HG03103 (cell line): ENCODE measurements around the gene DDA1.
"Not testable (repeated sequence)": the region's sequence is repeated elsewhere in the genome, so short reads cannot be mapped to it uniquely, and the experiment has no call there.

Source experiments
- ATAC-seq: cut with Tn5 transposase; IDR thresholded peaks from one replicate; pipeline ENCODE4 v1.9.1; 2021; ENCODE audit warnings: low read depth; ENCODE audit not compliant: unreplicated experiment

The DDA1 gene

DNA sequence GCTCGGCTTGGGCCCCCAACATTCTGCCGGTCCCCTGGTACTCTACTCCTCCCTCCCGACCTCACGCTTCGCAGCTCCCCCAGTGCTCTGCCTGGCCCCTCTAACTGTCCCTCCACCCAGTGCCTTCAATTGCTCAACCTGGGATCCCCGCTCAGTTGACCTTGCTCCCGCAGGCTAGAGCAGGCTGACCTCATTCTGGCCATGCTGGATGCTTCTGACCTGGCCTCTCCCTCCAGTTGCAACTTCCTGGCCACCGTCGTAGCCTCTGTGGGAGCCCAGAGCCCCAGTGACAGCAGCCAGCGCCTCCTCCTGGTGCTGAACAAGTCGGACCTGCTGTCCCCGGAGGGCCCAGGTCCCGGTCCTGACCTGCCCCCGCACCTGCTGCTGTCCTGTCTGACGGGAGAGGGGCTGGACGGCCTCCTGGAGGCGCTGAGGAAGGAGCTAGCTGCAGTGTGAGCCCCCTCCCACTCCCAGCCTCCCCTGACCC is 31.6 kb downstream of the DDA1 start:
- no peak for ATAC-seq

DNA sequence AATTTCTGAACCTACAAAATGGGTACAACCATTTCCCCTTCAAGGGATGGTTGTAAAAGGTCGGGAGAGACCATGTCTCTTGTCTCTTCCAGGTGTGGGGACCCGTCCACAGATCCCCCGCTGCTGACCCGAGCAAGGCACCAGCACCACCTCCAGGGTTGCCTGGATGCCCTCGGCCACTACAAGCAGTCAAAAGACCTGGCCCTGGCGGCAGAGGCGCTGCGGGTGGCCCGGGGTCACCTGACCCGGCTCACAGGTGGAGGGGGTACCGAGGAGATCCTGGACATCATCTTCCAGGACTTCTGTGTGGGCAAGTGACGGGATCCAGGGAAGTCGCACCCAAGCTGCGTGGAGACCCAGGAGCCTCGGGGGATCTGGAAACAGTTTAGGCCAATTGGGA is 32.0 kb downstream of the DDA1 start:
- ATAC-seq = no peak

DNA sequence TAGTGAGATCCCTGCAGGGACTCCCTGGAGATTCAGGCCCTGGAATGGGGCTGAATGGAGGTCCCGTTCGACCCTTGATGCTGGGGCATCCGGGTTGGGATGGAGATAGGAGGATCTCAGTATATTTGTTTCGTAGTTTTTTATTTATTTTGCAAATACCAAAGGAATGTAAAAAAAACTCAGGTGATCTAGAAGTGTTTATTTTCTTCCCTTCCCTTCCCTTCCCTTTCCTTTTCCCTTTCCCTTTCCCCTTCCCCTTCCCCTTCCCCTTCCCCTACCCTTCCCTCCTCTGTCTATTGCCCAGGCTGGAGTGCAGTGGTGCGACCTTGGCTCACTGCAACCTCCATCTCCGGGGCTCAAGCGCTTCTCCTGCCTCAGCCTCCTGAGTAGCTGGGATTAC is 32.5 kb downstream of the DDA1 start:
- ATAC-seq = no peak

DNA sequence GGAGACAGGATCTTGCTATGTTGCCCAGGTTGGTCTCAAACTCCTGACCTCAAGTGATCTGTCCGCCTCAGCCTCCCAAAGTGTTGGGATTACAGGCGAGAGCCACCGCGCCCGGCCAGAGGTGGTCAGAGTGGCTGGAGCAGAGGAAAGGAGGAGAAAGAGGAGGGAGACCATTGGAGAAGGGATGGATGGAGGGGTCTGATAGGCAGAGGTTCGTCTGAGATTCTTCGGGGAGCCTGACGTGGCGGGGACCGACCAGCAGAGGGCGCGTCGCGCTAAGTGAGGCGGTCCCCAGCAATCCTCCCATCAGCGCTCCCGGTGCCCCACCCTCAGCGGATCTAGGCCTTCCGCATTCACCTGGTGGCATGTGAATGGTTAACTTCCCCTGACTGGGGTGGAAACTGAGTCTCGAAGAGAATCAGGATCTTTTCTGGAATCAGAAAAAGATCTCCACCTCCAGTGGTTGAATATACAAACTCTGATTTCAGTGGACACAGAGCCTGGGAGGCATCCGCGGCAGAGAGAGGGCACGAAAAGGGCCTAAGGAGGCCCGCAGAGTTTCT is 36.8 kb downstream of the DDA1 start:
- ATAC-seq = no peak

DNA sequence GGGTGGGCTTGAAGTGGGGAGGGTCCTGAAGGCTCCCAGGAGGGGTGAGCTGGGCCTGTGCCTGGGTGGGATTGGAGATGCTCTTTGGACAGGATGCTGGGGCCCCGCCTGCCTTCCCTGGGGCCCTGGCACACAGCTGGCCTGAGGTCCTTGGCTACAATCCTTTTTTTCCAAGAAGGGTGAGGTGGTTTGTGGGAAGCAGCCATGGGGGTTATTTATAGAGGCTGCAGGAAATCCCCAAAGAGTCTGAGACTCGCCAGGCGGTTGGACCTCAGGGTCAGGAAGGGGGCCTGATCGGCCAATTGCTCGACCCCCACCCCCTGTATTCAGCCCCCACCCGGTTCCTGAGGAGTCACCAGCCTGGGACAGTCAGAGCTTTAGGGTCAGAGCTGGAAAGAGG is 38.0 kb downstream of the DDA1 start:
- ATAC-seq = no peak

GRCh38 chr19:17347877-17348276 is 38.5 kb downstream of the DDA1 start:
- no peak for ATAC-seq

DNA sequence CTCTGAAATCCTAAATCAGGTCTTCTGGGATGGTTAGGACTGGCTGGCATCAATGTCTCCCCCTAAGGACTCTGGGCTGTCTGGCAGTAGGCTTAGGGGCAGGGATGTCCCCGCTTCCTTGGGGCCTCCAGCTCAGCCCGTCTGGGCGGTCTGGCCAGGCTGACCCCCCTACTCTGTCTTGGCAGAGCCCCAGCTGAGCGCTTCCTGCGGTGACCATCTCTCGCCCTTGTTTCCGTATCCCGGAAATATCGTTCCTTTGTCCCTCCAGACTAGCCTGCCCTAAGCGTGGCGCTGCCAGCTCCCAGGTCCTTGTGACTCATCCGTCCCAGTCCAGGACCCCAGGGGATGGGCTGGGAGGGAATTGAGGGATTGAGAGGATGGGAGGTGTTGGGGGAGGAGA is 39.3 kb downstream of the DDA1 start:
- no peak for ATAC-seq

- no peak for ATAC-seq
Measured at GRCh38 chr19:17351815-17352435, 42.6 kb downstream of the DDA1 start.

DNA sequence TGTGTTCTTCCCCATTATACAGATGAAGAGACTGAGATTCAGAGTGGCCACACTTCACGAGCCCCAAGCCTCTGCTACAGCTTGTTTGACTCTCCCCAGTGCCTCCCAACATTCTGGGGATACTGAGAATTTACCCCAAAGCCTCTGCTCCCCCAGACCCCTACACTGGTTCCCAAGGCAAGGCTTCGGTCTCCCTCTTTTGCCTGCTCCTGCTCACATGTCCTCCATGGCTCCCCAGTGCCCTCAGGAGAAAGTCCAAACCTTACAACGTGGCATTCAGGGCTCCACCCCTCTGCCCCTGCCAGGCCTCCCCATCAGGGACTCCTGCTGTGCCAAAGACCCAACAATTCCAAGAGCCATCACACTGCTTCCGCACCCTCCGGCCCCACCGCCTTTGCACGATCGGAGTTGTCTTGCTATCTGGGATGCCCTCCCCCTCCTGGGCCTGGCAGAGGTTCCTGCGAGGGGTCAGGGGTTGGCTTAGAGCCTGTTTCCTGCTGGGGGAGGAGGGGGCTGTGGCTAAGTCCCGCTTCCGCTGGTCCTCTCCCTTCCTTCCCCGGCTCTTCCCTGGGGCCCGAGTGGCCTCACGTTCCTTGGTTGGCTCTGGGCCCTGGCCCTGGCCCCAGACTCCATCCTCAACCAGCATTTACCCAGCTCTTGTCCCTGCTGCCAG is 43.4 kb downstream of the DDA1 start:
- no peak for ATAC-seq

GRCh38 chr19:17353386-17353785 is 44.0 kb downstream of the DDA1 start:
- no peak for ATAC-seq

GRCh38 chr19:17357078-17357666 is 47.8 kb downstream of the DDA1 start:
- no peak for ATAC-seq

DNA sequence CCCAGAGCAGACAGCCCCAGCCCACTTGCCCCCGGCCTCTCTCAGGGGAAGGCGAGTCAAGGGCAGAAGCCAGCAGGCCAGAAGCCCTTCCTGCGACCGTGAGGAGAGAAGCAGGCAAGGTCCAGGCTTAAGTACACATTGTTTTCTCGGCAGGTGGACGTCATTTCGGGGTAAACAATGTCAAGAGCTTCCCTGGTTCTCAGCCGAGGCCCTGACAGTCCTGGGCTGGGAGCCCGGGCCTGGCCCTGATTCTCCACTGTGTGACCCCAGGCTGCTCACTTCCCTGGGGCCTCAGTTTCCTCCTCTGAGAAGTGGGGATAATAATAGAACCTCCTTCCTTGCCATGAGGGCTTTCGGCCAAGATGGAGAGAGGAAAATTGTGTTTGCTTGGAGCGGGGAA is 48.4 kb downstream of the DDA1 start:
- ATAC-seq = no peak

GRCh38 chr19:17358395-17358794 is 49.0 kb downstream of the DDA1 start:
- ATAC-seq = no peak

GRCh38 chr19:17359905-17360800 is 50.8 kb downstream of the DDA1 start:
- no peak for ATAC-seq

- not testable (repeated sequence) for ATAC-seq
Measured at GRCh38 chr19:17363852-17364605, 54.7 kb downstream of the DDA1 start.

- no peak for ATAC-seq
Measured at GRCh38 chr19:17365361-17365760, 56.0 kb downstream of the DDA1 start.

DNA sequence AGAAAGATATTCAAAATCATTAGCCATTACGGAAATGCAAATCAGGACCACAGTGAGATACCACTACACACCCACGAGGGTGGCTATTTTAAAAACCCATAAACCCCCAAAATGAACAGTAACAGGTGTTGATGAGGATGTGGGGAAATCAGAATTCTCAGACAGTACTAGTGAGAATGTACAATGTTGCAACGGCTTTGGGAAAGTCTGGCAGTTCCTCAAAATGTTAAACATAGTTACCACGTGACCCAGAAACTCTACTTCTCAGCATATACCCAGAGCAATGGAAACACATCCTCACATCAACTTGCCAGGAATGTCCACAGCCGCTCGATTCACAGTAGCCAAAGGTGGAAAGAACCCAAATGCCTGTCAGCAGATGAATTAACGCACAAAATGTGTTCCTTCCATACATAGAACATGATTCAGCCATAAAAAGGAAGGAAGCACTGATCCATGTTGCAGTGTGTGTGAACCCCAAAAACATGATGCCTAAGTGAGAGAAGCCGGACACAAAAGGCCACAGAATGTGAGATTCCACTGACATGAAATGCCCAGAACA is 60.7 kb downstream of the DDA1 start:
- no peak for ATAC-seq
